ENCODE measurements around the gene PRRX1.

The PRRX1 gene

GRCh38 chr1:170657275-170657853, 6.6 kb upstream of the PRRX1 start:
- H3K27me3 Mint-ChIP-seq (ENCODE audit: low read depth, poor library complexity) = peaks cover 76% of the 10 kb centered on the region
- no peak for TF ChIP-seq CTCF (IDR thresholded peaks at IDR 0.05)

GRCh38 chr1:170659399-170660035, 4.4 kb upstream of the PRRX1 start:
- H3K4me3 Mint-ChIP-seq = no peak overlapping the region

More at GRCh38 chr1:170657275-170657853, 6.6 kb upstream of the PRRX1 start:
- no peak for DNase-seq
- H3K9me3 Mint-ChIP-seq = no peaks in the 10 kb centered on the region
- no peak overlapping the region for H3K4me3 Mint-ChIP-seq
- H3K36me3 Mint-ChIP-seq (ENCODE audit: low read depth) = no peaks in the 10 kb centered on the region
- peaks cover 29% of the 10 kb centered on the region for H3K4me1 Mint-ChIP-seq
- no peak overlapping the region for H3K27ac Mint-ChIP-seq

GRCh38 chr1:170660281-170660713, 3.6 kb upstream of the PRRX1 start:
- peaks cover 96% of the 10 kb centered on the region for H3K27me3 Mint-ChIP-seq (ENCODE audit: low read depth, poor library complexity)
- peak; percentile 48 for DNase-seq
- H3K36me3 Mint-ChIP-seq (ENCODE audit: low read depth) = no peaks in the 10 kb centered on the region
- peaks cover 43% of the 10 kb centered on the region for H3K4me1 Mint-ChIP-seq
- no peak for TF ChIP-seq CTCF (IDR thresholded peaks at IDR 0.05)
- H3K4me3 Mint-ChIP-seq = peak overlapping the region; percentile 69
- no peaks in the 10 kb centered on the region for H3K9me3 Mint-ChIP-seq
- no peak overlapping the region for H3K27ac Mint-ChIP-seq

More at GRCh38 chr1:170659399-170660035, 4.4 kb upstream of the PRRX1 start:
- no peak for DNase-seq
- TF ChIP-seq CTCF (IDR thresholded peaks at IDR 0.05) = no peak
- H3K36me3 Mint-ChIP-seq (ENCODE audit: low read depth) = no peaks in the 10 kb centered on the region
- peaks cover 96% of the 10 kb centered on the region for H3K27me3 Mint-ChIP-seq (ENCODE audit: low read depth, poor library complexity)
- no peak overlapping the region for H3K27ac Mint-ChIP-seq
- no peaks in the 10 kb centered on the region for H3K9me3 Mint-ChIP-seq
- H3K4me1 Mint-ChIP-seq = peaks cover 42% of the 10 kb centered on the region

DNA sequence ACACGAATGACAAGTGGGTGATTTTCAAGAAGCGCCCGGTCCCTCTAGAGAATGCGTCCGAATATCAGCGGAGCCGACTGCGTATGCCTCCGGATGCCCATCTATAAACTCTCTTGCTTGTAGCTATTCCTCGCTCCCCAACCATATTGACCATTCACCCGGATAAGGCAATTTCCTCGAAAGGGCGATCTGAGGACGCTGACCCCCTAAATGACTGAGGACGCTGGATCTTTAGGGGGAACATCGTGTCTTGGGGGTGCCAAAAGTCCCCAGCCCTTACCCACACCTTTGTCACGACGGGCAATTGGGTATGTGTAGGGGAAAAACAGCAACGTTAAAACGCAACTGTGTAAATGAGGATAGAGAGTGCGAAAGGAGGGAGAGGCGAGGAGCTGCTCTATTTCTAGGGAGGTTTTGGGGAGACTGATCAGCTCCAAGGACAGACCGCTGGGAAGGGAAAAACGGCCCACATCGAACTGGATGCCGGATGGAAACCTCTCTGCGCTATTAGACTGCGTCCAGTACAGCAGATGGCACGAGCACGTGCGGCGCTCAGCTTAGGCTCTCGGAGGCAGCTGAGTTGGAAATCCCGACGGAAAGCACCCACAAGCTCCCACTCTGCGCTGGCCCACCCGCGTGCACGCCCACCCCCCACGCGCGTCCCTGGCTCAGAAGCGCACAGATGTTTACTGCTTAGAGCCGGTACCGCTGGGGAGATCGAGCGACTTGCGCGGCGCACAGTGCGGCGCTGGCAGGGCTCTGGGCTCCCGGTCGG, 2.9 kb upstream of the PRRX1 start:
- TF ChIP-seq CTCF (IDR thresholded peaks at IDR 0.05) = no peak
- peaks cover 43% of the 10 kb centered on the region for H3K4me1 Mint-ChIP-seq
- H3K36me3 Mint-ChIP-seq (ENCODE audit: low read depth) = no peaks in the 10 kb centered on the region
- H3K4me3 Mint-ChIP-seq = peak overlapping the region; percentile 69
- H3K9me3 Mint-ChIP-seq = peaks cover 3% of the 10 kb centered on the region
- H3K27ac Mint-ChIP-seq = no peak overlapping the region
- H3K27me3 Mint-ChIP-seq (ENCODE audit: low read depth, poor library complexity) = peaks cover 99% of the 10 kb centered on the region
- peak; percentile 42 for DNase-seq

DNA sequence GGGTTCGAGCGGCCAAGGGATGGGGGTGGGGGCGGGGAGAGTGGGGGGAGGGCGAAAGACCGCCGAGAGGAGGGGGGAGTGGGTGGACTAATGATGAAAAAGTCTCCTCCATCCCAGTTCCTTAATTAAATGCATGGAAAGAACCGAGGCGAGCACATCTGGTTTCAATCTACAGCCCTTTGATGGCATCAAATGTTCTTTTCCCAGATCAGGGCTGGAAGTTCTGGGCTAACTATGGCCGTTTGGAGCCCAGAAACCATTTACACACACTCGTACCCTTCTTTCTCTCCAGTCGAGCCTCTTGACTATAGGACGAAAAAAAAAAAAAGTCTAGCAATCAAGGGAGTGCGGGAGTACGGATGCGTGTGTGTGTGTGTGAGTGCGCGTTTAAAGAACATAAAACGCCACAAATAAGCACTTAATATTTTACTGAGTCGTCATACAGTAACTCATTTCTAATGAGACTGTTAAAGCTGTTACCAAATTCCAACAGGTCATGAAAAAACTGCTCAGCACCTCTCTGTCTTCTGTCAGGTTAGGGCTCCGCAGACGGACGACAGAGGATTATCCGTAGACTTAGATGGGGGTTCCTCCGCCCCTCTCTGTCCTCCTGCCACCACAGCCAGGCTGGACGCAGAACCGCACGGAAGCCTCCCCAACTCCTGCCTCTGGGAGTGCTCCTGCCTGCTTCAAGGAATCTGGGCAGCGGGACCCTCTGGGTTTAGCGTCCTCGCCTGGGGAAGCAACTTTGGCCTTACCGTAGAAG, 2.1 kb upstream of the PRRX1 start:
- Mint-ChIP-seq H3K4me3 (peak overlapping the region; percentile 64), H3K4me1 (peaks cover 46% of the 10 kb centered on the region), H3K27ac (no peak overlapping the region), H3K27me3 (ENCODE audit: low read depth, poor library complexity) (peaks cover 100% of the 10 kb centered on the region), H3K36me3 (ENCODE audit: low read depth) (no peaks in the 10 kb centered on the region), H3K9me3 (peaks cover 7% of the 10 kb centered on the region)
- peak; percentile 51 for DNase-seq
- TF ChIP-seq CTCF (IDR thresholded peaks at IDR 0.05) = no peak

Measured in nephron progenitor cell (in vitro differentiated cells).